SK-N-SH treated with all-trans-retinoic acid at 6 μM for 48 hours (cell line): Measurements from ENCODE around the gene GLIPR1L1.

Experiments used
- ATAC-seq: fragments of 200-7000 bp; cut with Tn5 transposase; 3 replicates; pipeline ENCODE4 v1.9.1; 2020; ENCODE audit warnings: mild to moderate bottlenecking, moderate library complexity
- ARNTL ChIP-seq: fragments of 450-650 bp; formaldehyde crosslinking; IDR thresholded peaks from 2 replicates; pipeline ENCODE4 v1.5.0; 2020; ENCODE audit warnings: low read depth, mild to moderate bottlenecking, moderate library complexity, borderline replicate concordance
- CSDC2 ChIP-seq: fragments of 250-450 bp; sonication (Bioruptor Pico); IDR thresholded peaks from 2 replicates; pipeline ENCODE4 v1.5.0; 2020; ENCODE audit warnings: mild to moderate bottlenecking, moderate library complexity
- ESRRG ChIP-seq: fragments of 250-450 bp; sonication (Bioruptor Pico); IDR thresholded peaks from 2 replicates; pipeline ENCODE4 v1.6.1; 2021; ENCODE audit warnings: mild to moderate bottlenecking
- GLIS3 ChIP-seq: fragments of 250-450 bp; sonication (Bioruptor Pico); IDR thresholded peaks from 2 replicates; pipeline ENCODE4 v1.5.0; 2020; ENCODE audit warnings: mild to moderate bottlenecking, moderate library complexity
- ISL1 ChIP-seq: fragments of 250-450 bp; sonication (Bioruptor Pico); IDR thresholded peaks from 2 replicates; pipeline ENCODE4 v2.1.2; 2022; ENCODE audit warnings: mild to moderate bottlenecking, moderate library complexity
- OSR1 ChIP-seq: fragments of 250-450 bp; sonication (Bioruptor Pico); IDR thresholded peaks from 2 replicates; pipeline ENCODE4 v1.8.0; 2022; ENCODE audit warnings: moderate library complexity, mild to moderate bottlenecking, inconsistent platforms
- PPARA ChIP-seq: fragments of 250-450 bp; sonication (Bioruptor Pico); IDR thresholded peaks from 2 replicates; pipeline ENCODE4 v1.5.0; 2020; ENCODE audit warnings: mild to moderate bottlenecking, borderline replicate concordance
- RARB ChIP-seq: fragments of 250-450 bp; sonication (Bioruptor Pico); IDR thresholded peaks from 2 replicates; pipeline ENCODE4 v1.8.0; 2021; ENCODE audit warnings: mild to moderate bottlenecking, moderate library complexity
- SNAI2 ChIP-seq: fragments of 250-450 bp; sonication (Bioruptor Pico); IDR thresholded peaks from 2 replicates; pipeline ENCODE4 v1.5.0; 2020; ENCODE audit warnings: mild to moderate bottlenecking, moderate library complexity
- TCF4 ChIP-seq: fragments of 250-450 bp; sonication (Bioruptor Pico); IDR thresholded peaks from 2 replicates; pipeline ENCODE4 v1.8.0; 2021; ENCODE audit warnings: mild to moderate bottlenecking, moderate library complexity, borderline replicate concordance
- ZC3H10 ChIP-seq: fragments of 250-450 bp; sonication (Bioruptor Pico); IDR thresholded peaks from 2 replicates; pipeline ENCODE4 v1.5.1; 2021; ENCODE audit warnings: mild to moderate bottlenecking, moderate library complexity
- ZFP30 ChIP-seq: fragments of 450-650 bp; formaldehyde crosslinking; IDR thresholded peaks from 2 replicates; pipeline ENCODE4 v1.5.0; 2022; ENCODE audit warnings: mild to moderate bottlenecking, moderate library complexity
- ZNF565 ChIP-seq: fragments of 450-650 bp; formaldehyde crosslinking; conservative IDR thresholded peaks from 2 replicates; pipeline ENCODE4 v1.5.0; 2020; ENCODE audit warnings: low read depth, mild to moderate bottlenecking, moderate library complexity
- ZNF70 ChIP-seq: fragments of 450-650 bp; formaldehyde crosslinking; IDR thresholded peaks from 2 replicates; pipeline ENCODE4 v1.5.0; 2020; ENCODE audit warnings: mild to moderate bottlenecking, moderate library complexity
- ZNF8 ChIP-seq: fragments of 450-650 bp; formaldehyde crosslinking; IDR thresholded peaks from 2 replicates; pipeline ENCODE4 v1.5.0; 2020; ENCODE audit warnings: mild to moderate bottlenecking, moderate library complexity
- TF ChIP-seq, protein P1 (sequence below): fragments of 250-450 bp; sonication (Bioruptor Pico); IDR thresholded peaks from 2 replicates; pipeline ENCODE4 v1.5.1; 2020; ENCODE audit warnings: low read depth, mild to moderate bottlenecking, moderate library complexity
- TF ChIP-seq, protein P2 (sequence below): fragments of 250-450 bp; sonication (Bioruptor Pico); IDR thresholded peaks from 2 replicates; pipeline ENCODE4 v1.8.0; 2020; ENCODE audit warnings: mild to moderate bottlenecking, moderate library complexity, borderline replicate concordance
- TF ChIP-seq, protein P3 (sequence below): fragments of 250-450 bp; sonication (Bioruptor Pico); IDR thresholded peaks from 2 replicates; pipeline ENCODE4 v1.5.1; 2021; ENCODE audit warnings: mild to moderate bottlenecking, moderate library complexity
- TF ChIP-seq, protein P4 (sequence below): fragments of 250-450 bp; sonication (Bioruptor Pico); IDR thresholded peaks from 2 replicates; pipeline ENCODE4 v1.5.0; 2020; ENCODE audit warnings: mild to moderate bottlenecking, moderate library complexity
- TF ChIP-seq, protein P5 (sequence below): fragments of 250-450 bp; sonication (Bioruptor Pico); IDR thresholded peaks from 2 replicates; pipeline ENCODE4 v1.8.0; 2021; ENCODE audit warnings: low read depth, mild to moderate bottlenecking, moderate library complexity, borderline replicate concordance

The GLIPR1L1 gene

DNA sequence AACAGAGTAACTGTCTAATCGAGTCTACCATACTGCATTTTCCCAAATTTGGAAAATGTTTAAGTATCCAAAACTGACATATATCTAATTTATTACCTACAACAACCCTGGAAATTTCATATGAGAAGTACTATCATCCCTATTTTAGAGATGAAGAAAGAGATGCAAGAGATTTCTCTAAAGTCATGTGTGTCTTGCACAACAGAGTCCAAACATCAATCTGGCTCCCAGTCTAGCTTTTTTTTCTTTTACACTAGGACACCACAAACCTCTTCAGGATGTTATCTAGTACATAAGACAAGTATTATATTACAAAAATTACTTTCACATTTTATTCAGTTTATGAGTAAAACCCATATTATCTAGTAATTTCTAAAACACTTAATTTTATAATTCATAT, 43.5 kb upstream of the GLIPR1L1 start (continued):
- TF ChIP-seq, protein P1, sequence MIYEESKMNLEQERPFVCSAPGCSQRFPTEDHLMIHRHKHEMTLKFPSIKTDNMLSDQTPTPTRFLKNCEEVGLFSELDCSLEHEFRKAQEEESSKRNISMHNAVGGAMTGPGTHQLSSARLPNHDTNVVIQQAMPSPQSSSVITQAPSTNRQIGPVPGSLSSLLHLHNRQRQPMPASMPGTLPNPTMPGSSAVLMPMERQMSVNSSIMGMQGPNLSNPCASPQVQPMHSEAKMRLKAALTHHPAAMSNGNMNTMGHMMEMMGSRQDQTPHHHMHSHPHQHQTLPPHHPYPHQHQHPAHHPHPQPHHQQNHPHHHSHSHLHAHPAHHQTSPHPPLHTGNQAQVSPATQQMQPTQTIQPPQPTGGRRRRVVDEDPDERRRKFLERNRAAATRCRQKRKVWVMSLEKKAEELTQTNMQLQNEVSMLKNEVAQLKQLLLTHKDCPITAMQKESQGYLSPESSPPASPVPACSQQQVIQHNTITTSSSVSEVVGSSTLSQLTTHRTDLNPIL (CRISPR knock-in tag) = no peak
- TF ChIP-seq, all 23 proteins: peak for 0

DNA sequence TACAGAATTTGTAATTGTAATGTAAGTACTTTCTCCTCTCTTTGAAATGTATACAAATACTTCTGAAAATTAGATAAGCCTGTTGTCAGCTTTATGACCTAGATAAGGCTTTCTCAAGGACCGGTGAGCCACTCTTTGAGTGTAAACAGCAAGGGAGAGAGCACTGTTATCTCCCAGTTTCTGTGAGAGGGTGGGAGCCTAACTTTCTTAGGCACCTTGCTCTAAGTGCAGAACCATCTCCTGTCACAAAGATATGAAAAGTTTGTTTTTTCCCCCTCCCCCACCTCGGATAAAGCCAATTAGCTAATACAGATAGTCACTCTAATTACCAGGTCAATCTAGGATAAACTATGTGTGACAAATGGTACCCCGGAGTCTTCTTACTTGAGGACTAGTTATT, 40.1 kb upstream of the GLIPR1L1 start:
- no peak for ATAC-seq

DNA sequence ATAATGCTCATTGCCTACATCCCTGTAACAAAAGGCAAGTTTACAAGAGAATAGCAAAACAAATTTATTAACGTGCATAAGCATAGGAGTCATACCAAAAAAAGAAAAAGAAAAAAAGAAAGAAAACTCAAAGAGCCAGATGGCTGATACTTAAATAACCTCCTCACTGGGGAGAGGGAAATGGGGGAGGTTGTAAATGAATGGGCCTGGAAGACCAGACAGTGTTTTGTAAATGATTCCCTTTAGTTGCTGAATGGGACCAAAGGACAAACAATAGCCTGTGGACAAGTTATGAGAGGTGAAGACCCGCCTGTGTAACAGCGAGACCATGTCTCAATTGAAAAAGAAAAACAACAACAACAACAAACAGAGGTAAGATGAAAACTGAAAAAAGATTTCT, 39.7 kb upstream of the GLIPR1L1 start:
- ATAC-seq = no peak
- TF ChIP-seq OSR1 (CRISPR knock-in tag) (no peak), ESRRG (CRISPR knock-in tag) (no peak), GLIS3 (CRISPR knock-in tag) (no peak), PPARA (CRISPR knock-in tag) (no peak), ARNTL (CRISPR knock-in tag) (no peak), ZNF70 (CRISPR knock-in tag) (no peak), ZNF8 (no peak), ISL1 (CRISPR knock-in tag) (no peak), ZFP30 (CRISPR knock-in tag) (no peak)
- TF ChIP-seq, protein P2, sequence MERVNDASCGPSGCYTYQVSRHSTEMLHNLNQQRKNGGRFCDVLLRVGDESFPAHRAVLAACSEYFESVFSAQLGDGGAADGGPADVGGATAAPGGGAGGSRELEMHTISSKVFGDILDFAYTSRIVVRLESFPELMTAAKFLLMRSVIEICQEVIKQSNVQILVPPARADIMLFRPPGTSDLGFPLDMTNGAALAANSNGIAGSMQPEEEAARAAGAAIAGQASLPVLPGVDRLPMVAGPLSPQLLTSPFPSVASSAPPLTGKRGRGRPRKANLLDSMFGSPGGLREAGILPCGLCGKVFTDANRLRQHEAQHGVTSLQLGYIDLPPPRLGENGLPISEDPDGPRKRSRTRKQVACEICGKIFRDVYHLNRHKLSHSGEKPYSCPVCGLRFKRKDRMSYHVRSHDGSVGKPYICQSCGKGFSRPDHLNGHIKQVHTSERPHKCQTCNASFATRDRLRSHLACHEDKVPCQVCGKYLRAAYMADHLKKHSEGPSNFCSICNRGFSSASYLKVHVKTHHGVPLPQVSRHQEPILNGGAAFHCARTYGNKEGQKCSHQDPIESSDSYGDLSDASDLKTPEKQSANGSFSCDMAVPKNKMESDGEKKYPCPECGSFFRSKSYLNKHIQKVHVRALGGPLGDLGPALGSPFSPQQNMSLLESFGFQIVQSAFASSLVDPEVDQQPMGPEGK (CRISPR knock-in tag) = no peak
- TF ChIP-seq, protein P3, sequence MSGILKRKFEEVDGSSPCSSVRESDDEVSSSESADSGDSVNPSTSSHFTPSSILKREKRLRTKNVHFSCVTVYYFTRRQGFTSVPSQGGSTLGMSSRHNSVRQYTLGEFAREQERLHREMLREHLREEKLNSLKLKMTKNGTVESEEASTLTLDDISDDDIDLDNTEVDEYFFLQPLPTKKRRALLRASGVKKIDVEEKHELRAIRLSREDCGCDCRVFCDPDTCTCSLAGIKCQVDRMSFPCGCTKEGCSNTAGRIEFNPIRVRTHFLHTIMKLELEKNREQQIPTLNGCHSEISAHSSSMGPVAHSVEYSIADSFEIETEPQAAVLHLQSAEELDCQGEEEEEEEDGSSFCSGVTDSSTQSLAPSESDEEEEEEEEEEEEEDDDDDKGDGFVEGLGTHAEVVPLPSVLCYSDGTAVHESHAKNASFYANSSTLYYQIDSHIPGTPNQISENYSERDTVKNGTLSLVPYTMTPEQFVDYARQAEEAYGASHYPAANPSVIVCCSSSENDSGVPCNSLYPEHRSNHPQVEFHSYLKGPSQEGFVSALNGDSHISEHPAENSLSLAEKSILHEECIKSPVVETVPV (CRISPR knock-in tag) = no peak
- TF ChIP-seq, protein P4, sequence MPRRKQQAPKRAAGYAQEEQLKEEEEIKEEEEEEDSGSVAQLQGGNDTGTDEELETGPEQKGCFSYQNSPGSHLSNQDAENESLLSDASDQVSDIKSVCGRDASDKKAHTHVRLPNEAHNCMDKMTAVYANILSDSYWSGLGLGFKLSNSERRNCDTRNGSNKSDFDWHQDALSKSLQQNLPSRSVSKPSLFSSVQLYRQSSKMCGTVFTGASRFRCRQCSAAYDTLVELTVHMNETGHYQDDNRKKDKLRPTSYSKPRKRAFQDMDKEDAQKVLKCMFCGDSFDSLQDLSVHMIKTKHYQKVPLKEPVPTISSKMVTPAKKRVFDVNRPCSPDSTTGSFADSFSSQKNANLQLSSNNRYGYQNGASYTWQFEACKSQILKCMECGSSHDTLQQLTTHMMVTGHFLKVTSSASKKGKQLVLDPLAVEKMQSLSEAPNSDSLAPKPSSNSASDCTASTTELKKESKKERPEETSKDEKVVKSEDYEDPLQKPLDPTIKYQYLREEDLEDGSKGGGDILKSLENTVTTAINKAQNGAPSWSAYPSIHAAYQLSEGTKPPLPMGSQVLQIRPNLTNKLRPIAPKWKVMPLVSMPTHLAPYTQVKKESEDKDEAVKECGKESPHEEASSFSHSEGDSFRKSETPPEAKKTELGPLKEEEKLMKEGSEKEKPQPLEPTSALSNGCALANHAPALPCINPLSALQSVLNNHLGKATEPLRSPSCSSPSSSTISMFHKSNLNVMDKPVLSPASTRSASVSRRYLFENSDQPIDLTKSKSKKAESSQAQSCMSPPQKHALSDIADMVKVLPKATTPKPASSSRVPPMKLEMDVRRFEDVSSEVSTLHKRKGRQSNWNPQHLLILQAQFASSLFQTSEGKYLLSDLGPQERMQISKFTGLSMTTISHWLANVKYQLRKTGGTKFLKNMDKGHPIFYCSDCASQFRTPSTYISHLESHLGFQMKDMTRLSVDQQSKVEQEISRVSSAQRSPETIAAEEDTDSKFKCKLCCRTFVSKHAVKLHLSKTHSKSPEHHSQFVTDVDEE = no peak

More for the DNA sequence above, 40.1 kb upstream of the GLIPR1L1 start:
- TF ChIP-seq OSR1 (CRISPR knock-in tag) = no peak
- TF ChIP-seq, protein P5, sequence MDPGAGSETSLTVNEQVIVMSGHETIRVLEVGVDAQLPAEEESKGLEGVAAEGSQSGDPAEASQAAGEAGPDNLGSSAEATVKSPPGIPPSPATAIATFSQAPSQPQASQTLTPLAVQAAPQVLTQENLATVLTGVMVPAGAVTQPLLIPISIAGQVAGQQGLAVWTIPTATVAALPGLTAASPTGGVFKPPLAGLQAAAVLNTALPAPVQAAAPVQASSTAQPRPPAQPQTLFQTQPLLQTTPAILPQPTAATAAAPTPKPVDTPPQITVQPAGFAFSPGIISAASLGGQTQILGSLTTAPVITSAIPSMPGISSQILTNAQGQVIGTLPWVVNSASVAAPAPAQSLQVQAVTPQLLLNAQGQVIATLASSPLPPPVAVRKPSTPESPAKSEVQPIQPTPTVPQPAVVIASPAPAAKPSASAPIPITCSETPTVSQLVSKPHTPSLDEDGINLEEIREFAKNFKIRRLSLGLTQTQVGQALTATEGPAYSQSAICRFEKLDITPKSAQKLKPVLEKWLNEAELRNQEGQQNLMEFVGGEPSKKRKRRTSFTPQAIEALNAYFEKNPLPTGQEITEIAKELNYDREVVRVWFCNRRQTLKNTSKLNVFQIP (CRISPR knock-in tag) = no peak
- TF ChIP-seq ZFP30 (CRISPR knock-in tag) = no peak
- no peak for TF ChIP-seq PPARA (CRISPR knock-in tag)
- no peak for TF ChIP-seq CSDC2 (CRISPR knock-in tag)
- TF ChIP-seq RARB (CRISPR knock-in tag) = no peak
- TF ChIP-seq TCF4 = no peak
- no peak for TF ChIP-seq GLIS3 (CRISPR knock-in tag)
- no peak for TF ChIP-seq ZNF565 (CRISPR knock-in tag)
- TF ChIP-seq, protein P3 (CRISPR knock-in tag) = no peak
- no peak for TF ChIP-seq ZNF70 (CRISPR knock-in tag)
- TF ChIP-seq ISL1 (CRISPR knock-in tag) = no peak
- TF ChIP-seq, protein P4 = no peak
- no peak for TF ChIP-seq ZC3H10 (CRISPR knock-in tag)
- no peak for TF ChIP-seq SNAI2
- TF ChIP-seq, protein P1 (CRISPR knock-in tag) = no peak
